NCI-H748 treated with DMSO at 0.1 percent for 48 hours (cell line): ENCODE results near the gene KIF14.

Experiments used
- DNase-seq: peaks from one replicate; lab custom pipeline; 2025; lab: John Stamatoyannopoulos, UW

KIF14 gene

GRCh38 chr1:200620273-200621131 lies at the start of gene KIF14:
Gene KIF14 (minus strand): TSS chr1:200620751. CDS start chr1:200618723, 2,028 bp downstream.
- peak; percentile 75 for DNase-seq

- peak; percentile 76 for DNase-seq
Measured at GRCh38 chr1:200669314-200670241, 49.0 kb upstream of the KIF14 start, which contains the start of gene DDX59. Gene DDX59 (minus strand): TSS chr1:200669907. CDS start chr1:200666740, 3,167 bp downstream.

GRCh38 chr1:200668514-200669313 lies 48.2 kb upstream of the KIF14 start:
- DNase-seq, result no peak

- no peak for DNase-seq
Measured at GRCh38 chr1:200666309-200666708, 45.8 kb upstream of the KIF14 start.

GRCh38 chr1:200665861-200666260 lies 45.3 kb upstream of the KIF14 start:
- DNase-seq, result no peak

GRCh38 chr1:200660719-200661118 lies 40.2 kb upstream of the KIF14 start:
- no peak for DNase-seq

- no peak for DNase-seq
Measured at GRCh38 chr1:200659269-200659668, 38.7 kb upstream of the KIF14 start.

- no peak for DNase-seq
Measured at GRCh38 chr1:200658037-200658818, 37.7 kb upstream of the KIF14 start.

GRCh38 chr1:200654660-200655059 lies 34.1 kb upstream of the KIF14 start:
- DNase-seq, result no peak

- no peak for DNase-seq
Measured at GRCh38 chr1:200653022-200653462, 32.5 kb upstream of the KIF14 start.

GRCh38 chr1:200652378-200652777 lies 31.8 kb upstream of the KIF14 start:
- DNase-seq, result no peak

- no peak for DNase-seq
Measured at GRCh38 chr1:200646515-200646914, 26.0 kb upstream of the KIF14 start.

GRCh38 chr1:200644021-200644420 lies 23.5 kb upstream of the KIF14 start:
- DNase-seq, result no peak

- no peak for DNase-seq
Measured at GRCh38 chr1:200642481-200642880, 21.9 kb upstream of the KIF14 start.

- no peak for DNase-seq
Measured at GRCh38 chr1:200640963-200641401, 20.4 kb upstream of the KIF14 start.

- no peak for DNase-seq
Measured at GRCh38 chr1:200640373-200640962, 19.9 kb upstream of the KIF14 start.

GRCh38 chr1:200638073-200638472 lies 17.5 kb upstream of the KIF14 start:
- no peak for DNase-seq

GRCh38 chr1:200636681-200637080 lies 16.1 kb upstream of the KIF14 start:
- no peak for DNase-seq

GRCh38 chr1:200634261-200635122 lies 13.9 kb upstream of the KIF14 start:
- DNase-seq, result no peak
